GM19328 (cell line): ENCODE data around the gene SLC25A10.

ENCODE experiments used
- ATAC-seq: cut with Tn5 transposase; IDR thresholded peaks from one replicate; pipeline ENCODE4 v1.9.1; 2021; ENCODE audit warnings: mild to moderate bottlenecking, moderate library complexity; ENCODE audit not compliant: unreplicated experiment

The SLC25A10 gene

DNA sequence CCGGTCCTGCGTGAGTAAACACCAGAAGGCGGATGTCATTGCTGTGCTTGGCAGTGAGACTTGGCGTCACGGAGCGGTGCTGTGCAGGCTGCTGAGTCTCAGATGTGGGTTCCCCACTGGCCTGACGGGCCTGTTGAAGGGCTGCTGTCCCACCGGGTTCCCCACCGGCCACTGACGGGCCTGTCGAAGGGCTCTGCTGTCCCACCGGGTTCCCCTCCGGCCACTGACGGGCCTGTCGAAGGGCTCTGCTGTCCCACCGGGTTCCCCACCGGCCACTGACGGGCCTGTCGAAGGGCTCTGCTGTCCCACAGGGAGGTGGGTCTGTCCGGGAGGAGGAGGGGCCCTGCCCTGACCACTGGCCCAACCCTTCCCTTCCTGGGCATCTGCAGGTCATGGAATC lies 25.5 kb upstream of the SLC25A10 start:
- ATAC-seq = no peak

DNA sequence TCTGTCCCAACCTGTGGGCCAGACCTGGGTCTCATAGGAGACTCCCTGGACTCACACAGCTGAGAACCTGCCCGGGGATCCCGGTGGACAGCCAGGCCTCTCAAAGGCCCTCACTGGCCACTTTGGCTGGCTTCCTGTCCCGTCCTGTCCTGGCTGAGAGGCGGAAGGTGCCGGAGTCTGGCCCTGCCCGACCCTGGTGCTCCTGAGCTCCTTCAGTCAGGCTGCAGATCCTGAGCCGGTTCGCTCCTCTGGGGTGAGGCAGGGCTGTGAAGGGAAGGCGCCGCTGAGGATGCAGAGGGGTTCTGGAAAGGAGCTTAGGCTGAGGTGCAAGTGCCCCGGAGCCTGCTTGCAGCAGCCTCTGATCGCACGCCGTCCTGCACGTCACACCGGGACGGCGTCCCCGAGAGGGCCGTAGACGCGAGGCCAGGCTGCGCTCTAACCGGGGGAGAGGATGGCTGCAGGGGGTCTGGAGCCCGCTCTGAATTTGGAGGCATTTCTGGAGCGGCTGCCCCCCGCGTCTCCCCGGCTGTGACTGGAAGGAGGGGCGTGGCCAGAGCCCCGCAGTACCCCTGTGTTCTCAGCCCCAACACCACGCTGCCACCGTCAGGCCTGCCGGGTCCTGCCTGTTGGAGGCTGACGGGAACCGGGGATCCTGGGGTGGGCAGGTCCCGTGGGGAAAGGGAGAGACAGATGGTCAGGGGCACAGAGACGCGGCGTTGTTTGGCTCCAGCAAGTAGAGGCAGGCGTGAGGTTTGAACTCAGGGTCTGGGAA lies 24.1 kb upstream of the SLC25A10 start:
- ATAC-seq = no peak

DNA sequence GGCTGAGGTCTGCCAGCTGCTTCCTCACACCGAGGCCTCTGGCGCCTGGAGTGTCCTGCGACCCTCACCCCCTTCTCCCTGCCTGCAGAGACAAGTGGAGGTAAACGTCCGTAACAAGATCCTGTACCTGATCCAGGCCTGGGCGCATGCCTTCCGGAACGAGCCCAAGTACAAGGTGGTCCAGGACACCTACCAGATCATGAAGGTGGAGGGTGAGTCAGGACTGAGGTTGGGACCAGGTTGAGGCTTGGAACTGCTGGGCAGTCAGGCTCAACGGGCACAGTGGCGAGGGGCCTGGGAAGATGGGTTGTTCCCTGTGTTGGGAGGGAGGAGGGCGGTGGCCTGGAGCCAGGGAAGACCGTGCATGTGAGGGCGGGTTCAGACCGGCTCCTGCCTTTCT lies 23.5 kb upstream of the SLC25A10 start:
- ATAC-seq = no peak

DNA sequence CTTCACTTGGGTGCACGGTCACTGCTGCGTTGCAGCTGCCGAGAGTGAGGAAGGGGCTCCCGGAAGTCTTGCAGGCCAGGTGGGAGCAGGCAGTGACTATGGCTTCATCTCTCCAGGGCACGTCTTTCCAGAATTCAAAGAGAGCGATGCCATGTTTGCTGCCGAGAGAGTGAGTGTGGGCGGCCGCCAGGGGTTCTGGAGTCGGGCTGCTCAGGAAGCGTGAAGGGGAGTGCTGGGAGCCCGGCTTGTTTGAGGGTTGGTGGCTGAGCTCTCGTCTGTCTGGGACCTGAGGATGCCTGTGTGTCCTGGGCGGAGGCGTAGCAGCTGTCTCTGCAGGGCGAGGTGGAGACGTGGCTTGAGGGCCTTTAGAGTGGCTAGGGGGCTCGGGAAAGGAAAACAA lies 22.0 kb upstream of the SLC25A10 start:
- ATAC-seq = no peak

DNA sequence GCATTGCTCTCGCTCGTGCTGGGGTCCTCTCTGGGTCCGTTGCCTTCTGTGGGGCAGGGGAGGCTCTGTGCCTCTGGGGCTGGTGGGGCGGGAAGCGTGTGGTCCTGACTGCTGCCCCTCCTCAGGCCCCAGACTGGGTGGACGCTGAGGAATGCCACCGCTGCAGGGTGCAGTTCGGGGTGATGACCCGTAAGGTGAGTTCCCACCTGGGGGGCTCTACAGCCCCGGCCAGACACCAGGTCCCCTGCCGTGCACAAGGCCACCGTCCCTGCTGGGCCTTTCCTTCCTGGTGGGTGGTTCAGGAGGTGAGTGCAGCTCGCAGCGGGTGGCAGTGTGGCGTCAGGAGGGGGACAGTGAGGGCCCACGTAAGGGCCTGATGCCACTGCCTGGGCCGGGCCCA lies 21.5 kb upstream of the SLC25A10 start:
- no peak for ATAC-seq

DNA sequence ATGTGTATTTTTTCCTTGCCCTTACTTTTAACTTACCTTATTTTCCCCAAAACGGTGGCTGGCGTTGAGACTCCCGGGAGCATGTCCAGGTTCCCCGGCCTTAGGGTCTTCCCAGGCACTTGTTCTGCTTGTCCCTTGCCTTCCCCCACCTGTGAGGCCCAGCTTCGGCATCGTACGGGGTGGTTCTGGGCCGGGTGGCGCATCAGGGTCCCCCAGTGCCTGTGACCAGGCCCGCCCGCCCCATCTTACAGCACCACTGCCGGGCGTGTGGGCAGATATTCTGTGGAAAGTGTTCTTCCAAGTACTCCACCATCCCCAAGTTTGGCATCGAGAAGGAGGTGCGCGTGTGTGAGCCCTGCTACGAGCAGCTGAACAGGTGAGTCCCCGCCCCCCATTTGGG lies 20.9 kb upstream of the SLC25A10 start:
- no peak for ATAC-seq

DNA sequence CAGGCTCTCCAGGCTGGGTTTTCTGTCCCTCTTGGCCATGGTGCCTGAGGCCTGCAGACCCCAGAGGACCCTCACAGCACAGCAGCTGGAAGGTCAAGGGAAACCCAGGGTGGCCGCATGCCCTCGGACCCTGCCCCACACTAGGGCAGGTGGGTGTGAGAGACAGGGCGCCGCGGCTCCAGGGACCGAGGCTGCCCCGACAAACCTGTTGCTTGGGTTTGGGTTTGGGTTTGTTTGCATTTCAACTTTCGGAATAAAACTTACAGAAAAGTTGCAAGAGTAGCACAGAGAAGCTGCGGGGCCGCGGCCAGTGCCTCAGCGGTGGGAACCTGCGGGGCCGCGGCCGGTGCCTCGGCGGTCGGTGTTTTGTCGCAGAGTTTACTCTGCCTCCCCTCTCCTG lies 20.5 kb upstream of the SLC25A10 start:
- no peak for ATAC-seq

DNA sequence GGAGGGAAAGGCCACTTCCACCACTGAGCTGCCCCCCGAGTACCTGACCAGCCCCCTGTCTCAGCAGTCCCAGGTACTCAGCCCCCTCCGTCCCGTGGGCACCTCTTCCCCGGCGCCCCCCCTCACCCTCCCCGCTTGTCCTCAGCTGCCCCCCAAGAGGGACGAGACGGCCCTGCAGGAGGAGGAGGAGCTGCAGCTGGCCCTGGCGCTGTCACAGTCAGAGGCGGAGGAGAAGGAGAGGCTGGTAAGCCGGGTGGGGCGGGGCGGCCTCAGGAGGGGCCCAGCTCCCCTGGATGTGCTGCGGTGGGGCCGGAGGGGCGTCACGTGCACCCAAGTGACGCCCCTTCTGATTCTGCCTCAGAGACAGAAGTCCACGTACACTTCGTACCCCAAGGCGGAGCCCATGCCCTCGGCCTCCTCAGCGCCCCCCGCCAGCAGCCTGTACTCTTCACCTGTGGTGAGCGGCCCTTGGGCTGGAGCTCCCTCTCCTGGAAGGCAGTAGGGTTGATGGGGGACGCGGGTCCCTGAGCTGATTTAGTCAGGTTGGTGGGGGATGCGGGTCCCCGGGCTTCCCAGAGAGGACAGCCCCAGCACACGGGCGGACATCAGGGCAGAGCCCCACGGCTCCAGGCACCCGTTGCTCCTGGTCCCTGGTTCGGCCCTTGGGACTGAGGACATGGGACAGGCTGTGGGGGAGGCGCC lies 18.4 kb upstream of the SLC25A10 start:
- ATAC-seq = no peak

DNA sequence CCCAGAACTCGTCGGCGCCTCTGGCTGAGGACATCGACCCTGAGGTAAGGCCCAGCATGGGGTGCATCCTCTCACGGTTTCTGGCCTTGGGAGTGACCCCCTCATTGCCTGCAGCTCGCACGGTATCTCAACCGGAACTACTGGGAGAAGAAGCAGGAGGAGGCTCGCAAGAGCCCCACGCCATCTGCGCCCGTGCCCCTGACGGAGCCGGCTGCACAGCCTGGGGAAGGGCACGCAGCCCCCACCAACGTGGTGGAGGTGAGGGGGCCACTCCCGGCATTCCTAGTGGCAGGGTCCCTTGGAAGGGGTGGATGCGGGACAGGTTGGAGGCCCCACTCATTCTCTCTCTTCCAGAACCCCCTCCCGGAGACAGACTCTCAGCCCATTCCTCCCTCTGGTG lies 17.3 kb upstream of the SLC25A10 start:
- ATAC-seq = no peak

DNA sequence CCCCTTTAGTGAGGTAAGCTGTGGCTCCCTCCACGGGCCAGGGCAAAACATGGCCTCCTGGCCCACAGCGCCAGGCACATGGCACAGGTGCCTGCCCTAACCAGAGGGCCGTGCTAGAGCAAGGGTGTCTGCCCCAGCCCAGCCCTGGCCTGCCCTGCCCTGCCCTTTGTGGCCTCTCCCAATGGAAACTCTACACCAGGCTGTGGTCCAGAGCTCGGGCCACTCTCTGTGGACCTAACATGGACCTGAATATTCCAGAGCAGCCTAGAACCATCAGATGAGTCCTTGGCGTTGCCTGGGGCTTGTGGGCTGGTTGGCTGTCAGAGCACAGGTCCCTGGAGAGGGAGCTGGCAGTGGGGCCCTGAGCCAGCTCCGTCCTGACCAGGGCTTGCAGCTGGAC lies 16.9 kb upstream of the SLC25A10 start:
- ATAC-seq = no peak

DNA sequence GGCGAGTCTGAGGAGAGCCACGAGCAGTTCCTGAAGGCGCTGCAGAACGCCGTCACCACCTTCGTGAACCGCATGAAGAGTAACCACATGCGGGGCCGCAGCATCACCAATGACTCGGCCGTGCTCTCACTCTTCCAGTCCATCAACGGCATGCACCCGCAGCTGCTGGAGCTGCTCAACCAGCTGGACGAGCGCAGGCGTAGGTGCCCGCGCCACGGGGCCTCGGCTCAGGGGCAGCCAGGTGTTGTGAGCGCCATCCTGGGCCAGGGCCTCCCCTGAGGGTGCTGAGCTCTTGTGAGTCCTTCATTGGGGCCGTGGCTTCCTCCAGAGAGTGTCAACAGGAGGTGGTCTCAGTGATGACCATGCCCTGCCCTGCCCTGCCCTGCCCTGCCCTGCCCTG lies 16.3 kb upstream of the SLC25A10 start:
- no peak for ATAC-seq

DNA sequence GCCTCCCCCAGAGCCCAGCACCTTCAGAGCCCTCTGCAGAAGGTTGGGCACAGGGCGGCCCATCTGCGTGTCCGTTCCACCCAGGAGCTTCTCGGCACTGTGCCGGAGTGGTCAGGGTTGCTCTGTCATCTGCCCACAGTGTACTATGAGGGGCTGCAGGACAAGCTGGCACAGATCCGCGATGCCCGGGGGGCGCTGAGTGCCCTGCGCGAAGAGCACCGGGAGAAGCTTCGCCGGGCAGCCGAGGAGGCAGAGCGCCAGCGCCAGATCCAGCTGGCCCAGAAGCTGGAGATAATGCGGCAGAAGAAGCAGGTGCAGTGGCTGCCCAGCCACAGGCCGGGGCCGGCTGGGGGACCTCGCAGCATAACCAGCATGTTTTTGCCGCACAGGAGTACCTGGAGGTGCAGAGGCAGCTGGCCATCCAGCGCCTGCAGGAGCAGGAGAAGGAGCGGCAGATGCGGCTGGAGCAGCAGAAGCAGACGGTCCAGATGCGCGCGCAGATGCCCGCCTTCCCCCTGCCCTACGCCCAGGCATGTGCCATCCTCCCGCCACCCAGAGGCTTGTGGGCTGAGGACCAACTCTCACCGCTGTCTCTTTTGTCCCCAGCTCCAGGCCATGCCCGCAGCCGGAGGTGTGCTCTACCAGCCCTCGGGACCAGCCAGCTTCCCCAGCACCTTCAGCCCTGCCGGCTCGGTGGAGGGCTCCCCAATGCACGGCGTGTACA lies 15.7 kb upstream of the SLC25A10 start:
- ATAC-seq = no peak

DNA sequence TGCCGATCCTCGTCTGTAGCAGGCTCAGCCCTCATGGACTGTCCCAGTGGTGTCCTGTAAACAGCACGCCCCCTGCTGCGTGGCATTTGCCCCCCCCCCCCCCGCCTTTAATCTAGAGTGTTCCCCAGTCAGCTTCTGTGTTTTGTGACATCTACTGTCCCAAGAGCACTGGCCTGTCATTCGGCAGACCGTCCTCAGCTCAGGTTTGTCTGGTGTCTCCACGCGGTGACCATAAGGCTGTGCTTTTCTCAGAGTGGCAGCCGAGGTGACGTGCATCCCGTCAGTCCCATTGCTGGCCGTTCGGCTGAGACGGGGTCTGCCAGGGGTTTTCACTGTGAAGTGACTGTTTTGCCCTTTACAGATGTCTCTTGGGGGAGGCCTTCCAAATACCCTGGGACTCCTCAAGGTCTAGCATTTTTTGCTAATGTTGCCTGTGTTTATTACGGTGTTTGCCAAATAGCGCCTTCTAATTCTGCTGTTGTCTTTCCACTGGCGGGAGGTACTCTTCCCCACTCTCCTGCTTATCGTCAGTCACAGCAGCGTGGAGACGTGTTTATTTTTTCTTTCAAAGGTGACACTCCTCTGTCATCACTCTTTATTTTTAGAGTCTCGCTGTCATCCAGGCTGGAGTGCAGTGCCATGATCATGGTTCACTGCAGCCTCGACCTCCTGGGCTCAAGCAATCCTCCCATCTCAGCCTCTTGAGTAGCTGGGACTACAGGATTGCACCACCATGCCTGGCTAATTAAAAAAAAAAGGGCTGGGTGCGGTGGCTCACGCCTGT lies 14.6 kb upstream of the SLC25A10 start:
- no peak for ATAC-seq

DNA sequence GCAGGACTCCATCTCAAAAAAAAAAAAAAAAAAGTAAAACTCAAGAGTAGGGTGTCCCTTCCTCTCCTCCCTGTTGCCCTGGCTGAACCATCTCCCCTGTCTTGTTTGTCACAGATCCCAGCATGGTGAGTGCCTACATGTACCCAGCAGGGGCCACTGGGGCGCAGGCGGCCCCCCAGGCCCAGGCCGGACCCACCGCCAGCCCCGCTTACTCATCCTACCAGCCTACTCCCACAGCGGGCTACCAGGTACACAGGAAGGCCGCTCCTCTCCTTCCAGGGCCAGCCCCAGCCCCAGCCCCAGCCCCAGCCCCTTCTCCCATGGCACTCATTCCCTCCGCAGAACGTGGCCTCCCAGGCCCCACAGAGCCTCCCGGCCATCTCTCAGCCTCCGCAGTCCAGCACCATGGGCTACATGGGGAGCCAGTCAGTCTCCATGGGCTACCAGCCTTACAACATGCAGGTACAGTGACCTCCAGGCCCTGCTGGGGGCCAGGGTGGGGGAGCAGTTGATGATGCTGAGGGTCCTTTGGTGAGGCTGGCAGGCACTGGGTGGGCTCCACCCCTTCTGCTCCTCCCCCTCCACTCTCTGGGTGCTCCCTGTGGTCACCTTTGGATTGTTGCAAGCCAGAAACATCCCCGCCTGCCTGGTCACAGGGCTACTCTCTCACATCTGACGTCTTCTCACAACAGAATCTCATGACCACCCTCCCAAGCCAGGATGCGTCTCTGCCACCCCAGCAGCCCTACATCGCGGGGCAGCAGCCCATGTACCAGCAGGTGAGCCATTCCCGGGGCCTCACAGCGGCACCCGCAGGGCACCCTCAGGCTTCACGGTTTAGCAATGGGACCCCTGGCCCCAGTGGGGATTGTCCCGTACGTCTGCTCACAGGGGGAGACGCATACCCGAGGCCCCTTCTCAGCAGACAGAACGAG lies 11.5 kb upstream of the SLC25A10 start:
- ATAC-seq = no peak

DNA sequence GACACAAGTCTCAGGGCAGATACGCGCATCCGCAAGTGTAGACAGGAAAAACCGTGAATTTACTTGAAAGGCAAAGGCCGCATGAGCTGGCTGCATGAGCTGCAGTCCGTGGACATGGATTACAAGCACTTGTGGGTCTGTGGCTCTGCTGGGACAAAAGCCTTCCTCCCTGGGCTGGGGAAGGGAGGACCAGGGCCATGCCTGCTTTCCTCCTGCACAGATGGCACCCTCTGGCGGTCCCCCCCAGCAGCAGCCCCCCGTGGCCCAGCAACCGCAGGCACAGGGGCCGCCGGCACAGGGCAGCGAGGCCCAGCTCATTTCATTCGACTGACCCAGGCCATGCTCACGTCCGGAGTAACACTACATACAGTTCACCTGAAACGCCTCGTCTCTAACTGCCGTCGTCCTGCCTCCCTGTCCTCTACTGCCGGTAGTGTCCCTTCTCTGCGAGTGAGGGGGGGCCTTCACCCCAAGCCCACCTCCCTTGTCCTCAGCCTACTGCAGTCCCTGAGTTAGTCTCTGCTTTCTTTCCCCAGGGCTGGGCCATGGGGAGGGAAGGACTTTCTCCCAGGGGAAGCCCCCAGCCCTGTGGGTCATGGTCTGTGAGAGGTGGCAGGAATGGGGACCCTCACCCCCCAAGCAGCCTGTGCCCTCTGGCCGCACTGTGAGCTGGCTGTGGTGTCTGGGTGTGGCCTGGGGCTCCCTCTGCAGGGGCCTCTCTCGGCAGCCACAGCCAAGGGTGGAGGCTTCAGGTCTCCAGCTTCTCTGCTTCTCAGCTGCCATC lies 10.6 kb upstream of the SLC25A10 start:
- ATAC-seq = no peak

DNA sequence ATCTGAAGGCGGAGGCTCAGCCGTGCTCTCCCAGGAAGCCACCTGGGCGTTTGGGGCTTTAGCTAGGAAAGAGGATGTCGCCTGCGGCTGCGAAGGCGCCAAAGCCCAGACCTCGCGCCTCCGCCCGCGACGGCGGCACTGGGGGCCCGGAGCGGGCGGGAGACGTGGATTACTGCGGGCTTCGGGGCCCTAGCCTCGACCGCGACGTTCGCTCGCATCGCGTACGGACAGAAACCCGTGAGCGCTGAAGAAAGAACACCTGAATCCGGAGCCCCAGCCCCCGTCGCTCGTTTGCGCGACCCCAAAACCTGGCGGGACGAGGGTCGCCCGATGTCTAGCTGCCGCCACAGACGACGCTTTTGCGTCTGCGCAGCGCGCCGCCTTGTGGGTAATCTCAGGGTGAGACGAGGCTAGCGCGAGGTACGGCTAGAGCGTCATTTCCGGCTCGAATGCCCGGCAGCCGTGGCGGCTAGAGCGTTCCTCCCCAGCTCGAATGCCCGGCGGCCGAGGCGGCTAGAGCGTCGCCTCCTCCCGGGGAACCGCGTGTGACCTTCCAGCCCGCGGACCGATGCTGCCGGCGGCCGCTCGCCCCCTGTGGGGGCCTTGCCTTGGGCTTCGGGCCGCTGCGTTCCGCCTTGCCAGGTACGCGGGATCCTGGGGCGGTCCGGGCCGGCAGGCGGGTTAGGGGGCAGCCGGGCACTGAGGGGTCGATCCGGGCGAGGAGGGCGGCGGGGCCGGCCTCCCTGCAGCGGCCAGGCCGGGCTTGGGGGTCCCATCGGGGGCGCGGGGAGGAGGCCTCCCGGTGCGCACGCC lies 8.9 kb upstream of the SLC25A10 start, which contains the start of gene MRPL12:
Gene MRPL12, plus strand, starts transcription at position 434 of the 813 bp plus-strand sequence. Its CDS starts 135 bp downstream, at position 569.
- peak; percentile 79 for ATAC-seq

DNA sequence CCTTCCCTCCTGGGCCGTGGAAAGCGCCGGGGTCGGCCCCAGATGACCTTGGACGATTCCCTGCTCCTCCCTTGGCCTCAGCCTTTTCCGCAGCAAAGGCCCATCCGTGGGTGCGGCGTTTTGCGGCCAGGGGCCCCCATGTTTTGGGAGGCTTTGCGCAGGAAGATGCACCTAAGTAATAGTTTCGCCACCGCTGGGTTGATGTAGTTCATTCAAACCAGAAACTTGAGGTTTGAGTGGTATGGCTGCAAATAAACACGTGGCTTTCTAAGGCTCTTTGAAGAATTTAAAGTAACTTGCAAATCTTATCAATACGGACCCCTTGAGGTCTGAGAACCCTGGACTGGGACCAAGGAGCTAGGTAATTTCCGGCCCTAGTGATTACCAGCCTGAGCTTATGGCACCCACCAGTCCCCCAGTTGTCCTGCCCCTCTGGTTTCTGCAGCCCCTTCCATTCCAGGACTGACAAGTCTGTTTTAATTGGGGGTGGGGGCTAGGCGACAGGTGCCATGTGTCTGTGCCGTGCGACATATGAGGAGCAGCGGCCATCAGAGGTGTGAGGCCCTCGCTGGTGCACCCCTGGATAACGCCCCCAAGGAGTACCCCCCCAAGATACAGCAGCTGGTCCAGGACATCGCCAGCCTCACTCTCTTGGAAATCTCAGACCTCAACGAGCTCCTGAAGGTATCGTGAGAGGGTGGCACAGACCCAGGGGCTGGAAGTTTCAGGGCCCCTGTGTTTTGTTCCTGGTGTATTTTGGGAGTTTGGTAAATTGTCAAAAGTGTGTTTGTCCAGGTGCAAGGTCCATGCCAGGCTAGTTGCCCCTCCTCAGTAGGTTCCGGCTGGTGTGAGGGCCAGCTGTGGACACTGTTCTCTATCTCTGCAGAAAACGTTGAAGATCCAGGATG lies 8.1 kb upstream of the SLC25A10 start:
- no peak for ATAC-seq
